Small intestine (tissue), 7 donors: ENCODE measurements around the gene PDE3A. TPM values are rescaled to one million over a fixed set of nuclear protein-coding genes. Genes with fewer than 3 reads are reported as not detected.

Experiments
- DNase-seq, 2 donors: peaks; one replicate each; pipeline versions ENCODE4 v3.0.0 to v3.0.0-alpha.2; 2013
- FAIRE-seq: peaks from 2 replicates; lab custom pipeline; 2012; peaks lifted over from hg19 to GRCh38; lab: Jason Lieb, UNC
- H3K27ac ChIP-seq, 3 donors: one replicate each; pipeline ENCODE4 v1.5.1; 2013; ENCODE audit warnings: low read length in 2 of 3, mild to moderate bottlenecking in 2 of 3, control low read depth in 1 of 3, inconsistent platforms in 1 of 3, low read depth in 1 of 3, moderate library complexity in 1 of 3
- H3K27me3 ChIP-seq, 3 donors: one replicate each; pipeline ENCODE4 v1.6.1; 2013; ENCODE audit warnings: low read length in 3 of 3, inconsistent platforms in 1 of 3; ENCODE audit not compliant: control insufficient read depth in 3 of 3, insufficient read depth in 3 of 3
- H3K36me3 ChIP-seq, 3 donors: one replicate each; pipeline ENCODE4 v1.6.1; 2013; ENCODE audit warnings: low read length in 3 of 3, inconsistent platforms in 1 of 3, low read depth in 1 of 3, mild to moderate bottlenecking in 1 of 3, moderate library complexity in 1 of 3; ENCODE audit not compliant: control insufficient read depth in 3 of 3, insufficient read depth in 2 of 3
- H3K4me1 ChIP-seq, 3 donors: one replicate each; pipeline ENCODE4 v1.6.1; 2013; ENCODE audit warnings: low read length in 2 of 3, inconsistent platforms in 1 of 3, low read depth in 1 of 3, mild to moderate bottlenecking in 1 of 3, moderate library complexity in 1 of 3; ENCODE audit not compliant: control insufficient read depth in 3 of 3, insufficient read depth in 2 of 3
- H3K4me3 ChIP-seq, 3 donors: one replicate each; pipeline ENCODE4 v1.5.1; 2013; ENCODE audit warnings: low read length in 3 of 3, control low read depth in 1 of 3, inconsistent platforms in 1 of 3, low read depth in 1 of 3, mild to moderate bottlenecking in 1 of 3, moderate library complexity in 1 of 3
- H3K9me3 ChIP-seq, 2 donors: one replicate each; pipeline ENCODE4 v1.6.1; 2013; ENCODE audit warnings: low read depth in 1 of 2, low read length in 1 of 2; ENCODE audit not compliant: control insufficient read depth in 2 of 2, insufficient read depth in 1 of 2
- WGBS, 3 donors: extraction: QIAGEN DNeasy Blood & Tissue Kit; methylation state at CpG; one replicate each; pipeline ENCODE4 v1.1.7; 2013; 5-methylcytosine and 5-hydroxymethylcytosine counted together
- polyA plus RNA-seq, 4 donors: library from polyadenylated mRNA; stranded (reverse) in 3 of 4; unstranded in 1 of 4; fragments of 200-250 nt in 3 of 4; fragments of 120-200 nt in 1 of 4; gene quantifications; one replicate each; pipeline versions ENCODE4 v1.2.1 to v1.2.3, GENCODE V29; 2013
- donor health status: healthy with polysubstance abuse.
- donor health status: control.
- donor health status: control.
- donor health status: Bipolar disorder and iron deficiency.
- donor health status: healthy.

The PDE3A gene
- polyA plus RNA-seq, 4 donors, result 2.4 to 79.4 (median 6.6) TPM

DNA sequence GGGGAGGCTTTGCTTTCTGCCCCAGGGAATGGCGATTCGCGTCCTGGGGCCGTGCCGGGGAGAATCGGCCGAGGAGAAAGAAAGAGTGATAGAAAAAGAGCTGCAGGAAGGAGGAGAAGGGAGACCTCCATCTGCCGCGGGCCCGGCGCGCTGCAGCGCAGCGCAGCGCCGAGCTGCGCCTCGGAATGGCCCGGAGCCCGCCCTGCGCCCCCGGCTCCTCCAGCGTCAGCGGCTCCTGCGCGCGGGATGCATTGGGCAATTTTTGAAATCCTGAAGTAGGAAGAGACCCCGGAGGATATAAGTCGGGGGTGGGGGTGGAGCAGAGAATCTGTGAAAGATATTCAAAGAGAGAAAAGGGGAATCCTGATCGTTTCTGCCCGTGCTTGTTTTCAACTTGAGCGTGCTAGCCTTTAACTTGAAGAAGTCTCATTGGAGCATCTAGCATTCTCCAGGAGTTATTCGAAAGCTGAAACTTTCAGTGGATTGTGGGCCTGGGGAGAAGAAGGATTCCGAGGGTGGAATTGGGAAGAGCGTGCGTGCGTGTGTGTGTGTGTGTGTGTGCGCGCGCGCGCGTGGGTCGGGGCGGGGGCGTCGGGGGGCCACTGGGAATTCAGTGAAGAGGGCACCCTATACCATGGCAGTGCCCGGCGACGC, 441 bp downstream of the PDE3A start:
- Histone ChIP-seq H3K27ac (peak overlapping the region; percentile 58 to 87 (median 87)), H3K4me3 (peak overlapping the region; percentile 62 to 84 (median 79)), H3K27me3 (no peaks in the 10 kb centered on the region), H3K4me1 (peaks cover 0 to 2% (median 0%) of the 10 kb centered on the region in 3 donors), H3K36me3 (no peaks in the 10 kb centered on the region), H3K9me3 (no peaks in the 10 kb centered on the region)
- 1 to 3% (median 2%) methylated on average over 46 to 50 of the region's 50 CpGs for WGBS, 3 donors
- no peak for FAIRE-seq
- peak; percentile 31 to 71 for DNase-seq

DNA sequence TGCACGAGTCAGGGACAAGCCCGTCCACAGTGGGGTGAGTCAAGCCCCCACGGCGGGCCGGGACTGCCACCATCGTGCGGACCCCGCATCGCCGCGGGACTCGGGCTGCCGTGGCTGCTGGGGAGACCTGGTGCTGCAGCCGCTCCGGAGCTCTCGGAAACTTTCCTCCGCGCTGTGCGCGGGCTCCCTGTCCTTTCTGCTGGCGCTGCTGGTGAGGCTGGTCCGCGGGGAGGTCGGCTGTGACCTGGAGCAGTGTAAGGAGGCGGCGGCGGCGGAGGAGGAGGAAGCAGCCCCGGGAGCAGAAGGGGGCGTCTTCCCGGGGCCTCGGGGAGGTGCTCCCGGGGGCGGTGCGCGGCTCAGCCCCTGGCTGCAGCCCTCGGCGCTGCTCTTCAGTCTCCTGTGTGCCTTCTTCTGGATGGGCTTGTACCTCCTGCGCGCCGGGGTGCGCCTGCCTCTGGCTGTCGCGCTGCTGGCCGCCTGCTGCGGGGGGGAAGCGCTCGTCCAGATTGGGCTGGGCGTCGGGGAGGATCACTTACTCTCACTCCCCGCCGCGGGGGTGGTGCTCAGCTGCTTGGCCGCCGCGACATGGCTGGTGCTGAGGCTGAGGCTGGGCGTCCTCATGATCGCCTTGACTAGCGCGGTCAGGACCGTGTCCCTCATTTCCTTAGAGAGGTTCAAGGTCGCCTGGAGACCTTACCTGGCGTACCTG, 1.1 kb downstream of the PDE3A start:
- WGBS, 3 donors, result 2% methylated on average over 47 to 63 of the region's 63 CpGs
- DNase-seq (peak; percentile 70 to 91), FAIRE-seq (no peak)
- Histone ChIP-seq H3K4me3 (peak overlapping the region; percentile 62 to 84 (median 79)), H3K27ac (peak overlapping the region; percentile 58 to 87 (median 87)), H3K4me1 (peaks cover 0 to 2% (median 0%) of the 10 kb centered on the region in 3 donors), H3K27me3 (no peaks in the 10 kb centered on the region), H3K36me3 (no peaks in the 10 kb centered on the region), H3K9me3 (no peaks in the 10 kb centered on the region)

DNA sequence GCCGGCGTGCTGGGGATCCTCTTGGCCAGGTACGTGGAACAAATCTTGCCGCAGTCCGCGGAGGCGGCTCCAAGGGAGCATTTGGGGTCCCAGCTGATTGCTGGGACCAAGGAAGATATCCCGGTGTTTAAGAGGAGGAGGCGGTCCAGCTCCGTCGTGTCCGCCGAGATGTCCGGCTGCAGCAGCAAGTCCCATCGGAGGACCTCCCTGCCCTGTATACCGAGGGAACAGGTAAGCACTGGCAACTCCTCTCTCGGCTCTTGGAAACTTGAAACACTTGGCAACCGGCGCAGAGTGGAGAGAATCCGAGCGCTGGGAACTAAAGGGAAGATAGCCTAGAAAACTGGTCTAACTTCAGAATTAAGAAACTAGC, 1.7 kb downstream of the PDE3A start:
- FAIRE-seq (no peak), DNase-seq (peak in 1 of 2 donors; percentile 77)
- Histone ChIP-seq H3K27me3 (no peaks in the 10 kb centered on the region), H3K36me3 (no peaks in the 10 kb centered on the region), H3K4me1 (peaks cover 0 to 2% (median 0%) of the 10 kb centered on the region in 3 donors), H3K4me3 (peak overlapping the region; percentile 62 to 84 (median 79)), H3K27ac (peak overlapping the region; percentile 58 to 87 (median 87)), H3K9me3 (no peaks in the 10 kb centered on the region)
- 3 to 5% (median 3%) methylated on average over 21 of the region's 21 CpGs for WGBS, 3 donors

DNA sequence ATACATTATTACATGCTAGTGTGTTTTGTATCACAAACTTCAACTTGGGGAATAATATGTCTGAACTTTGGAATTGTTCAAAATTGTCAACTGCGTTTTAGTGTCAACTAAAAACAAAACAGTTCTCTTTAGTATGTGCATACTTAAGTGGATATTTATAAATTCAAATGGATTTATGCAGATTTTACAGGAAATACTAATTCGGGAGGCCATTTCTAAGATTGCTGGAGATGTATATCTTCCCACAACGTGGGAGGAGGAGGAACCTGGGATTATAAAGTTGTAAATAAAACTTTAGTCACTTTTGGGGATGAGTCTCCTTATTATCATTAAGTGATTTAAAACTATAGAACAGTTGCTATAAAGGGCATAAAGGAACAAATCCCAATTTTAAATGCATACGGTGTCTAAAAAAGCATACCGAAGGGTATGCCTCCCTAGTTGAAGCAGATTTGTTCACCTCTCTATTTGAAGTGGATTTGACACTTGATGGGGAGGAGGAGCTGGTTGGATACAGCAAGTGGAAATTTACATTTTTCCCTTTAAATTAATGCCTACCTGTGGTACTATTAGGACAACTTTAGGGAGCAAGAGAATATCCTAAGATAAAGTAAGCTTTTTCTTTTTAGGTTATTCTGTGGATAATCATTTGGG, 2.7 kb downstream of the PDE3A start:
- WGBS, 3 donors, result 9 to 34% (median 30%) methylated on average over 5 of the region's 5 CpGs
- Histone ChIP-seq H3K9me3 (no peaks in the 10 kb centered on the region), H3K27ac (peak overlapping the region in 1 of 3 donors; percentile 87), H3K4me1 (peaks cover 0 to 2% (median 0%) of the 10 kb centered on the region in 3 donors), H3K27me3 (no peaks in the 10 kb centered on the region), H3K4me3 (peak overlapping the region; percentile 15 to 79 (median 56)), H3K36me3 (no peaks in the 10 kb centered on the region)
- FAIRE-seq (no peak), DNase-seq (no peak)

DNA sequence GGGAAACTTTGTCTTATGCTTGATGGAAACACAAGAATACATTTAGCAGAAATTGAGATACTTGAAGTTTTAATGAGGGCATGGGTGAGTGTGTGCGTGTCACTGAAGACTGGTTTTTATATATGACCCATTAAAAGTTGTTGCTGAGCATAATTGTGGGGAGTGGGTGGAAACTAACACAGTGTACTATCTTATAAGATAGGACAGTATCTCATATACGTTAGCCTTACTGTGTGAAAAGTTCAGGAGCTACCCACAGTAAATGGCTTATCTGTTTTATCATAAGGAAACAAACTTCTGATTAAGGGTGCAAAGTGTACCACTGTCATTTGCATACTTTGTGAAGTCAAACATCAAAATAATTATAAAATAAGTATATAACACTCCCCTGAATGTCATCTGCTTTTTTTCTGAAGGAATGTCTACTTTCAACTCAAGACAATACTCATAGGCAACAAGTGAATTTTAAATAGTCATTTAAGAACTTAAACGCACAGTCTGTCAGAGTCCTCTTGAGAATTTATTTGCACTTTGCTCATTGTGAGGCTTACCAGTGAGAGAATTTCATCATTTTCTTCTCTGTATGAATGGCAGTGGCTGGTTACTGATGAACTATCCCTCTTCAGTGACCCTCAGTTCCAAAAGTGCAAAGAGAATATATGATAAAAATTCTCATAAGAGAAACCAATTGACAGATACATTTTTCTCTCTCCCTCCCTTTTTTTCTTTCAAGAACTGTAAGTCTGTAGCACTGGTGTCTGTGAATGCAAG, 4.2 kb downstream of the PDE3A start:
- no peaks in the 10 kb centered on the region for H3K9me3 ChIP-seq
- FAIRE-seq, result no peak
- peak overlapping the region in 2 of 3 donors; percentile 49 to 87 for H3K27ac ChIP-seq
- peak overlapping the region in 2 of 3 donors; percentile 10 to 79 for H3K4me3 ChIP-seq
- H3K36me3 ChIP-seq, result no peaks in the 10 kb centered on the region
- no peaks in the 10 kb centered on the region for H3K27me3 ChIP-seq
- H3K4me1 ChIP-seq, result peaks cover 0 to 2% (median 0%) of the 10 kb centered on the region in 3 donors
- 12 to 43% (median 29%) methylated on average over 3 of the region's 3 CpGs for WGBS, 3 donors
- DNase-seq, result peak; percentile 71 to 78

DNA sequence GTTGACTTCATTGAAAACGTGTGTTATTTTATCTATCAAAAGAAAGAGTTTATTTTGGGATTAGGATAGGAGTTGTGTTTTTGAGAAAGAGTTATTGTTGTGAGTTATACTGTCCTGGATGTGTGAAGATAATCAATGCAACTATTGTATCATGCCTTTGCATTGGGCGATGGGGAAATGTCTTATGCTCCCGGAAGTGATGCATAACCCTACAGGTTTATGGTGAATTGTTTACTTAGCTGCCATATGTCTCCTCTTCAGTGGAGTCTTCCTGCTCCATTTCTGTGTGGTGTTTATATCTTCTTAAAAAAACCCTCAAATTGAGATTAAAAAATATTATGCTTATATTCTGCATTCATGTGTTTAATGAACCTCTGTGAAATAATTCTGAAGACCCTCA, 6.5 kb downstream of the PDE3A start:
- FAIRE-seq (no peak), DNase-seq (peak in 1 of 2 donors; percentile 17)
- no peaks in the 10 kb centered on the region for H3K36me3 ChIP-seq
- no peak overlapping the region for H3K4me3 ChIP-seq
- H3K27ac ChIP-seq, result peak overlapping the region in 1 of 3 donors; percentile 87
- H3K9me3 ChIP-seq, result no peaks in the 10 kb centered on the region
- WGBS, 3 donors, result 39 to 53% (median 40%) methylated on average over 3 of the region's 3 CpGs
- no peaks in the 10 kb centered on the region for H3K27me3 ChIP-seq
- H3K4me1 ChIP-seq, result peaks cover 0 to 2% (median 0%) of the 10 kb centered on the region in 3 donors

DNA sequence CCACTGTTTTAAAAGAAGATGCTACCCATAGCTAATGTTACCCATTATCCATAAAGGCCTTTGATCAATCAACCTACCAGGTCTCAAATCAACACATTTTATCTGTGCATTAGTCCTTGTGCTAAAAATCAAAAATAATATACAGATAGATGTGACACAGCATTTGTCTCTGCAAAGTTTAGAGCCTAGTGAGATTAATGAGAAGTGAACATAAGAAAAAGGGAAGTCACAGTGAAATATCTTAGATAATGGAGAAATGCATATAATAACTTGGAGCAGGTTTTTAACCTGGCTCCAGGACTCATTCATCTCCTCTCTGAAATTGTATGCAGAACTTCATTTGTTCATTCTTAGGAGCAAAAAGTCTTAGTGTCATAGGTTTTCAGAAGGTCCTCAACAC, 7.2 kb downstream of the PDE3A start:
- Histone ChIP-seq H3K36me3 (no peaks in the 10 kb centered on the region), H3K27me3 (no peaks in the 10 kb centered on the region), H3K27ac (no peak overlapping the region), H3K9me3 (no peaks in the 10 kb centered on the region), H3K4me1 (peaks cover 0 to 2% (median 0%) of the 10 kb centered on the region in 3 donors), H3K4me3 (no peak overlapping the region)
- DNase-seq (no peak), FAIRE-seq (no peak)

DNA sequence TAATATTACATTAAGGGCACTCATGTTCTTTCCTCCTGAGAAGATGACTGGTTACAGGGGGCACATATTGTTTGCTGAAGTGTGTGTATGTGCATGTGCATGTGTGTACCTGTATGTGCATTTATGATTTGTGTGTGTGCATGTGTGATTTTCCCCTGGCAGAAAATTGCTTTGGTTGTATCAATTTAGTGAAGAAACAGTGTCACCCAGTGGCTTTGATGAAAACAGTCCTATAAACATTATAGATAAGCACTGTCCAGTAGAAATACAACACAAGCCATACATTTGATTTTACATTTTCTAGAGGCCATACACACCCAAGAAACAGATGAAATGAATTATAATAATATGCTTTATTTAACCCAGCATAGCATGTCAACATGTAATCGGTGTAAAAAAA, 8.6 kb downstream of the PDE3A start:
- FAIRE-seq, result no peak
- no peak for DNase-seq
- 85 to 96% (median 90%) methylated on average over 1 of the region's 1 CpG for WGBS, 3 donors
- Histone ChIP-seq H3K36me3 (no peaks in the 10 kb centered on the region), H3K4me1 (peaks cover 0 to 4% (median 0%) of the 10 kb centered on the region in 3 donors), H3K4me3 (no peak overlapping the region), H3K9me3 (no peaks in the 10 kb centered on the region), H3K27me3 (no peaks in the 10 kb centered on the region), H3K27ac (no peak overlapping the region)
